Suppressor macrophage treated with lipopolysaccharide for 4 hours (primary cell): Measurements from ENCODE around the gene AZIN2.

Source experiments
- DNase-seq: peaks from one replicate; pipeline ENCODE4 v3.0.0-alpha.2; 2020

The AZIN2 gene

DNA sequence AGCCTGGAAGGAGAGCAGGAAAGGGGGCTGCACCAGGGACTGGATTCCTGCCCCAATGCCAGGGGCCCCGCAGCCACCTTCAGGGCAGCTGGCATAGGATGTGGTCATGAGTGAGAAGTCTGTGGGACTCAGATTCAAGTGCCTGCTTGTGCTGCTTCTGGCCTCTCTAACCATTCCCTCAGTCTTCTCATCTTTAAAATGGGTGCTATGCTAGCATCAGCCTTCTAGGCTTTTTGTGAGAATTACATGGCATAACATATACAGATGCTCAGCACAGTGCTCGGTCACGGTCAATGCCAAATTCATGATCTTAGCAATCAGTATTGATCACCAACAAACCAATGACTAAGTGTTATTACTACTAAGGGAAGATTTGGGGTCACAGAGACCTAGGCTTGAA is 77.4 kb downstream of the AZIN2 start:
- DNase-seq, result no peak

DNA sequence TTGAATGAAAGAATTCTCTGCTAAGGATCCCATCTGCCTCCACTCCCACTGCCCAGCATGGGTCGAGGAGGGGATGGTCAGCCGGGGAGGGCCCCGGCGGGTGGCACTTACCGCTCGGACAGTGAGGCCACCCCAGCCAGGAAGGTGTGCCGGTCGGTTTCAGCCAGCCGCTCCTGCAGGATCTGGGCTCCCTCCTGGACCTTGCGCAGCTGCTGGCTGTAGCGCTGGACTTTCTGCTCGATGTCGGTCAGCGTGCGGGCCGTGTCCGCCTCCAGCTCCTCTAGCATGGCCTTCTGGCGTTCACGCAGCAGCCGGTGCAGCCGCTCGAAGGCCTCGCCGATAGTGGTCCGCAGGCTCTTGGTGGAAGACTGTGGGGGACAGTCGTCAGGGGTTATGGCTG is 78.6 kb downstream of the AZIN2 start:
- DNase-seq, result no peak

DNA sequence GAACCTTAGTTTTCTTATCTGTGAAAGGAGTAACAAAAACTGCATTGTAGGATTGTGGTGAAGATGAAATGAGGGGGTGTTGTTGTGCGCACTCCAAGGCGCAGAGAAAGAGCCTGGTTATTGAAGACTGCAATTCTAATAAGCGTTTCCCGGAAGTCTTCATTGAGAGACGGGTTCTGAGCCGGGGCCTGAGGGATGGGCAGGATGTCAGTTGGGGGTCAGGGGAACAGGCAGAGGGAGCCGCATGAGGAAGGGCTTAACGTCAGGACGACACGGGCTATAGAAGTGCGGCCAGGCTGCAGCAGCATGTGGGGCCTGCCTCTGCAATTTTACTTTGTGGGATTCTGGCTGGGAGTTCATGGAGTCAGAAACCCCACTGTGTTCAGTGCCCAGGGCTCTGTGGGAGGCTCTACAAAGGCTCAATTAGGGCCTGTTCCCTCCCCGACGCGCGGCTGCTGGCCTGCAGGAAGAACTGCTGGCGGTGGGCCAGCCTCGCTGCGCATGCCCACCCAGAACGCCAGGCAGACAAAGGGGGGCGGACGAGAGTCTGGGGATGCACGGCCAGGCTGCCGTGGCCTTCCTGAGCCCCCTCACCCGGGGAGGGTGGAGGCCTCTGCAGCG is 80.2 kb downstream of the AZIN2 start:
- DNase-seq, result no peak

DNA sequence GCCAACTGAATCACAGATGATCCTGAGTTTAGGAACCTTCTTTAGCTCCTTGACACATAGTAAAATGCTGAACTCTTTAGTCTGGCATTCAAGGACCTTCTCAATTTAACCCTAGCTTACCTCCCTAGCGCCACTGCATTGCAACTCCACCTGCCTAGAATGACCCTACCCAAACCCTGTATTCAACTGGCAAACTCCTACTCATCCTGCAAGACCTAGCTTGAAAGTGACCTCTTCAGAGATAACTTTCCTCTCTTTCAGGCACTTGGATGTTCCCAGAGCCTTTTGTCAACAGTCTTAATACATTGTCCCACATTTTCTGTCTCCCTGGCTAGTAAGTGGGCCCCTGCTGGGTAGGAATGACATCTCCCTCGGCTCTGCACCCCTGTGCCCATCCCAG is 81.2 kb downstream of the AZIN2 start:
- DNase-seq, result no peak

- no peak for DNase-seq
Observed at GRCh38 chr1:33163621-33164519, 82.9 kb downstream of the AZIN2 start.

DNA sequence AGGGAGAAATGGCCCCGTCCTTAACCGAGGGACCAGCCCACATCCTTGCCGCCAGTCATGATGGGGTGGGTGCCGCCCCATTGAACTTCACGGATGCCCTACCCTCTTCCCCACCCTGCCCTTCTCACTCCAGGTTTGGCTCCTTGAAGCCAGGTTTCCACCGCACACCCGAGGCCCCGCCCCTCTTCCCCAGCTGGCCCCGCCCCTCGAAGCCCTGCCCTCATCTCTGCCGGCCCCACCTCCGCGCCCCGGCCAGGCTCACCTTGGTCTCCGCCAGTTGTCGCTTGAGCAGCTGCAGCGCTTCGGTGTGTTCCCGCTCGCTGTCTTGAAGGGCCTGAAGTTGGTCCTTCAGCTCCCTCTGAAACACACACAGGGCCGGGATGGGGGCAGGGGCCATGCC is 84.3 kb downstream of the AZIN2 start:
- no peak for DNase-seq

DNA sequence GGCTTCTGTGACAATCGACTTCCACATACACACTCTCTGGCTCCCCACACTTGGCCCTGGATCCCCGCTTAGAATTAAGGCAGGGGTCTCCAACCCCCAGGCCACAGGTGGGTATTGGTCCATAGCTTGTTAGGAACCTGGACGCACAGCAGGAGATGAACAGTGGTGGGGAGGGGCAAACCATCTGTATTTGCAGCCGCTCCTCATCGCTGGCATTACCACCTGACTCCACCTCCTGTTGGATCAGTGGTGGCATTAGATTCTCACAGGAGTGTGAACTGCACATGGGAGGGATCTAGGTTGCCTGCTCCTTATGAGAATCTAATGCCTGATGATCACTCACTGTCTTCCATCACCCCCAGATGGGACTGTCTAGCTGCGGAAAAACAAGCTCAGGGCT is 84.9 kb downstream of the AZIN2 start:
- DNase-seq, result no peak

DNA sequence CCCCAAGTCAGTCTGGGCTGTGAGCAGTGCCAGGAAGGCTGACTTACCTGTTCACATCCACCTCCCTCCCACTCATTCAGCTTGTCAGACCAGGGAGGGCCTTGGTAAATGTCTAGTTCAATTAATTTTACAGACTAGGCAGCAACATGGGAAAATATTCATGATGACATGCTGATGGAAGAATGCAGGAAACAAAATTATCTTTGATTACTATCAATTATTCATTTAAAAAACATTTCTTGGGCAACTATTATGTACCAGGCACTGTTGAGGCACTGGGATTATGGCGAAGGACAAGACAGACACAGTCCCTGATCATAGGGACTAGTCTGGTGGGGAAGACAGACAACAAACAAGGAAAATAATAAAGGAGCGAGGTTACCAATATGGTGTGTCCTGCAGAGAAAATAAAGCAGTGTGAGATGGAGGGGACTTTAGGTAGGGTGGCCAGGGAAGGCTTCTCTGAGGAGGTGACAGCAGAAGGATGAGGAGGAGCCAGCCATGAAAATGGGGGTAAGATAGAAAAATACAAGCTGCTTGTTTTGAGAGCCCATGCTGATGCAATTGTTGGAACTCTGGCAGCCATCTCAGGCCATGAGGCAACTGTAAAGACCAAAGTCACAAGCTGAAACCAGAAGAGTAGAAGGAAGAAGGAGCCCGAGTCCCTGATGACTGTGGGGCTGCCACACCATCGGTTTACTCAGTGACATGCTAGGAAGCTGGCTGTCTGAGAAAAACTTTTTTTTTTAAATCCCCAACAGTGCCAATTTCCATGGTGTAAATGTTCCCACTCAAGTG is 86.9 kb downstream of the AZIN2 start:
- DNase-seq, result no peak

- DNase-seq, result no peak
Observed at GRCh38 chr1:33168556-33169289, 87.8 kb downstream of the AZIN2 start.

- no peak for DNase-seq
Observed at GRCh38 chr1:33169290-33170055, 88.5 kb downstream of the AZIN2 start.
